ENCODE data around the gene EFR3B.
"Not testable (repeated sequence)": the region's sequence is repeated elsewhere in the genome, so short reads cannot be mapped to it uniquely, and the experiment has no call there.

GRCh38 chr2:25162061-25162460 is 120.2 kb downstream of the EFR3B start:
- TF ChIP-seq, protein P1, sequence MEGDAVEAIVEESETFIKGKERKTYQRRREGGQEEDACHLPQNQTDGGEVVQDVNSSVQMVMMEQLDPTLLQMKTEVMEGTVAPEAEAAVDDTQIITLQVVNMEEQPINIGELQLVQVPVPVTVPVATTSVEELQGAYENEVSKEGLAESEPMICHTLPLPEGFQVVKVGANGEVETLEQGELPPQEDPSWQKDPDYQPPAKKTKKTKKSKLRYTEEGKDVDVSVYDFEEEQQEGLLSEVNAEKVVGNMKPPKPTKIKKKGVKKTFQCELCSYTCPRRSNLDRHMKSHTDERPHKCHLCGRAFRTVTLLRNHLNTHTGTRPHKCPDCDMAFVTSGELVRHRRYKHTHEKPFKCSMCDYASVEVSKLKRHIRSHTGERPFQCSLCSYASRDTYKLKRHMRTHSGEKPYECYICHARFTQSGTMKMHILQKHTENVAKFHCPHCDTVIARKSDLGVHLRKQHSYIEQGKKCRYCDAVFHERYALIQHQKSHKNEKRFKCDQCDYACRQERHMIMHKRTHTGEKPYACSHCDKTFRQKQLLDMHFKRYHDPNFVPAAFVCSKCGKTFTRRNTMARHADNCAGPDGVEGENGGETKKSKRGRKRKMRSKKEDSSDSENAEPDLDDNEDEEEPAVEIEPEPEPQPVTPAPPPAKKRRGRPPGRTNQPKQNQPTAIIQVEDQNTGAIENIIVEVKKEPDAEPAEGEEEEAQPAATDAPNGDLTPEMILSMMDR (conservative IDR thresholded peaks at IDR 0.05) = not testable (repeated sequence)
- not testable (repeated sequence) for TF ChIP-seq EZH2 (IDR thresholded peaks at IDR 0.05; ENCODE audit: low read depth)

All from PC-9 (cell line).